Activated T-cell treated with anti-CD3 and anti-CD28 coated beads, Interleukin-2, amount 50 U/mL, for 48 hours (primary cell): Measurements from ENCODE around the gene RNLS.

Experiments used
- DNase-seq, 2 experiments: peaks; one replicate each; pipeline ENCODE4 v3.0.0-alpha.2; 2020

Gene RNLS

DNA sequence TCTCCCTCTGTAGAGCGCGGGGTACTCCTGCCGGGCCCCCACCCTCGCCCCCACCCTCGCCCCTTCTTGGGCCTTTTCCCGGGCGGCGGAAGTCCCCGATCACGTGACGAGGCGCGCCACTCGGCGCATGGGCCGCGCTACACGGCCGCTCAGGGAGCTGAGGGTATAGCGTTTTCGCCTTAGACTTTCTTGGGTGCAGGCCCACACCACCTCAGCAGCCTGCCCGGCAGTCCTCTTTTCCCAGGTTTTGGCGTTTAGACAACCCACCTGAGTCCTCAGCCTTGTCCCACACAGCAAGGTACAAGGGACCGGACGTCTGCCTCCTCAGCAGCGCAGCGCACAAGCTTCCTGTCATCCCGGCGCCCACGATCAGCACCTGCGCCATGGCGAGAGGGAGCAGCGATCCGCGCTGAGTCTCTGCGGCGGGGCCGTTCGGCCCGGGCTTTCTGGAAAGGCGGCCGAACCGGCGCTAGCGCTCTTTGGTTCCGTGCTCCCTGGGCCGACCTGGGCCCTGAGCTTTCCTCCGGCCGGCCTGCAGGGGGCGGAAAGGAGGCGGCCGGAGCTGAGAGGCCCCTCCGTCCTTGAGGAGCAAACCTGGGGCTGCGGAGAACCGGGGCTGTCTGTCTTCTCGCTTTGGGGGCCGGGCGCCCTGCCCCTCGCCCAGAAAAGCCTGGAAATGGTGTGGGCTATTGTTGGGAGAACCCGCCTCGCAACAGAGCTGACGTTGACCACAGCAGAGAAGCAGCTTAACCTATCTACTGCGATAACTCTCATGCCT lies at the start of gene RNLS:
Gene RNLS, minus strand, starts transcription at position 513 of the 778 bp plus-strand sequence.
- peak; percentile 80 to 84 for DNase-seq

DNA sequence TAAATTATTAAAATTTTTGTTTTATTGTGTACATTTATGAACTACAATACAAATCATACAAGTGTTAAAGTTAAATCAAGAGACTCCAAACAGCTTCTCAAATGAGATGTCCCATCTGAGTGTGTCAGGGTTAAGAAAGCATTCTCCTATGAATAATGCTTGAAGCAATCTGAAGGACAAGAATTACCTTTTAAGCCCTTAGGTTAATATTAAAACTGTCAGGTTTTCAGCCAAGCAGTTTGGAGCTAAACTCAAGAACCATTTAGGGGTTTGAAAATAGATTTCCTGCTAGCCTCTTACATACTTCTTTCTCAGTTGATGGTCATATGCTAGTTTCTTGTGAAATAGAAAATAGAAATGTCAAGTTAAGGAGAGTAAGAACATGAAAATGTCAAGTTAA lies 41.7 kb upstream of the RNLS start:
- no peak for DNase-seq

DNA sequence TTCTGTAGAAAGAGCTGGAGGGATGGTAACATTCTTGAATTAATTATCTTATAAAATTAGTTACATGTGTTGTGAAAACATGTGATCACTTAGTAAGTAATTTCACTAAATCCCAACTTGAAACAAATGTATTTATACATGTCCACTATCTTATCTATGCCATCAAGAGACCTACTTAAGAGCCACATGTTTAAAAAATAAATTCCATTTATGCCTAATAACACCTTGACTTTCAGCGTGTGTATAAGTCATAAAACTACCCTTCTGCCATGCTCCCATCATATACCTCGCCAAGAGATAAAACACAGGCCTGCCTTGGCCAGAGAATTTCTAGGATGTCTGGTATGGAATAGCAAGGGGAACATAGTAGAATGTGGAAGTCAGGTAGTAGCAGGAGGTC lies 40.7 kb upstream of the RNLS start:
- no peak for DNase-seq

DNA sequence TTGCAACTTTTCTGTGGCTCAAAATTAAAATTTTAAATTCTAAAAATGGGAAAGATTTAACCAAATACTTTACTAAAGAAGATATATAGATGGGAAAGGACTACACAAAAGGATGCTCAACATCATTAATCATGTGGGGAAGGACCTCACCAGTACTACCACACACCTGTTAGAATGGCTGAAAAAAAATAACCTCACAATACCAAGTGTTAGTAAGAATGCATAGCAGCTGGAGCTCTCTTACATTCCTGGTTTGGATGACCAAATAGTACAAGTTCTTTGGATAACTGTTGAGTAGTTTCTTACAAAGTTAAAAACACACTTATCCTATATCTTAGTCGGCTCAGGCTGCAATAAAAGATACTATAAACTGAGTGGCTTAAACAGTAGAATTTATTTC lies 37.3 kb upstream of the RNLS start:
- DNase-seq: no peak

DNA sequence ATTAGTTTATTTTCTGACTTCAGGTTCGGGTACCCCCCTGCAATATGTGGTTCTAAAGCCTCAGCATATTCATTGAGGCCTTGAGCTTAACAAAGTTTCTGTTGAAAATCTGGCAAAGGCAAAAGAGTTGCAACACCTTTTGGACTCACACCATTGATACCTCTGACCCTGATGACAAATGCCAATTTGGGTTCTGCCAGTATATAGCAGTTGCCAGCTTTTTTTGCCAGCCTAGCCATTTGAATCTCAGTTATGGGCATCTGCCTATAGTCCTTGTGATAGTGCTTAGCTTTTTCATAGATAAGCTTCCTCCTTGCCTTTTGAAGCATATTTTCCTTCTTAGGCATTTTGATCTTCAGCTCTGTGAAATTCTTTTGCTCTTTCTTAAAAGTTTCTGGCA lies 35.4 kb upstream of the RNLS start:
- DNase-seq: no peak

DNA sequence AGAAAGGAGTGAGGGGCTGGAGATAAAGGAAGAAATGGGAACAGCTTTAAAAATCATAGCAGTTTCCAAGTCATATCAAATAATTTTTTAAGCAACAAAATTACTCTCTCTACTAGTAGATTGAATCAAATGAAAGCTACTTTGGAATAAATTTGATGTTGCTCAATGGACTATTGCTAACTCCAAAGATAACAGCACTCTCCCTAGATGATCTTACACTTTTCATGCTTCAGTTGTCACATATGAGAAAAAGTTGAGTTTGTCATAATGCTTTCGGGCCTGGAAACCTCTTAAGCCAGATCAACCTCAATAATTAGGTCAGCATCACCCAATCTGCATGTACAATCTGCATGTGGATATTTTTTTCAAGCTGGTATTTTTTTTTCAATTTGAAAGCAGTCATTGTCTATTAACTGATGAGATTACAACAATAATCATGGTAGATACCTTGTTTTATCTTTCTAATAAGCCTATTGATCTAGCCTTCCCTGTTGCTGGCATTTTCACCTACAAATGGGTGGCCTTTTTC lies 34.7 kb upstream of the RNLS start:
- no peak for DNase-seq

DNA sequence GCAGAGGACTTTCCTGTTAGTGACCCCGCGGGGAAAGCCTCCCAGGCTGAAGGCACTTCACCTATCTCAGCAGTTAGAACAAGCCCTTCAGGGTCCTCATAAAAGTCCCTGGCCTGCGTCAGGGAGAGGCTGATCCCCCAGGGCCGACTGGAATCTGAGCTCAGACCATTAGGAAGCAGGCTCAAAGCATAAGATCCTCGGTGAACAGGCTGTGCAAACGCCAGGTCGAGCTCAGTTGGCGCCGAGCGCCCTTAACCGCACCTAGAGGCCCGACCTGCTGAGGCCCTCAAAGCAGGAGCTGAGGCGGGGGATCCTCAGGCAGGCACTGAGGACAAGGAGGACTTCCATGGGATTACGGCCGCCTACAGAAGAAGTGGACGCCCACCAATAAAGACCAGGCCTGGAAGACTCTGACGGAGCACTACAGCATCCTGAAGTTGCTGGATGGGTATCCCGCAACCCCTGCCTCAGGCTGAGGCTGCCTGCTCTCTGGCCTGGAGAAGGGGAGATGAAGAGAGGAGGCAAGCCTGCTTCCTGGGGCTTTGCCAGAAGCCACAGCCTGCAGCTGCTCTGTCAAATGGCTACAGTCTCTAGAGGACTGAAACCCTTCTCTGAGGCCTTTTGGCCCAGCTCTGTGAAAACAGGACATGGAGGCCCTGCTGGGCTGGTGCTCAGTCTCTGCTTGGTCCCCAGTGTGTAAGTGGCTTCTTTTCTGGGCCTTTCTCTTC lies 33.3 kb upstream of the RNLS start:
- no peak for DNase-seq

DNA sequence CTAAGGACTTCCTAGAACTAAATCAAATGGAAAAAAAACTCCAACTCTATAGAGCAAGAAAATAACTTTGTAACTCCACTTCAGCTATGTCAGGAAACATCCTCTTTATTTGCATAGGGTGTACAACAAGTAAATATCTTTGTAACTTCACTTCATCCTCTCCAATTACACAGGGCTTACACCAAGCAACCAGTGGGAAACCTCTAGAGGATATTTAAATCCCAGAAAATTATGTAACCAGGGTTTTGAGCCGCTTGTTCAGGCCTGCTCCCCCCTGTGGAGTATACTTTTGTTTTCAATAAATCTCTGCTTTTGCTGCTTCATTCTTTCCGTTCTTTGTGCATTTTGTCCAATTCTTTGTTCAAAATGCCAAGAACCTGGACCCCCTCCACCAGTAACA lies 25.7 kb upstream of the RNLS start:
- DNase-seq: no peak

DNA sequence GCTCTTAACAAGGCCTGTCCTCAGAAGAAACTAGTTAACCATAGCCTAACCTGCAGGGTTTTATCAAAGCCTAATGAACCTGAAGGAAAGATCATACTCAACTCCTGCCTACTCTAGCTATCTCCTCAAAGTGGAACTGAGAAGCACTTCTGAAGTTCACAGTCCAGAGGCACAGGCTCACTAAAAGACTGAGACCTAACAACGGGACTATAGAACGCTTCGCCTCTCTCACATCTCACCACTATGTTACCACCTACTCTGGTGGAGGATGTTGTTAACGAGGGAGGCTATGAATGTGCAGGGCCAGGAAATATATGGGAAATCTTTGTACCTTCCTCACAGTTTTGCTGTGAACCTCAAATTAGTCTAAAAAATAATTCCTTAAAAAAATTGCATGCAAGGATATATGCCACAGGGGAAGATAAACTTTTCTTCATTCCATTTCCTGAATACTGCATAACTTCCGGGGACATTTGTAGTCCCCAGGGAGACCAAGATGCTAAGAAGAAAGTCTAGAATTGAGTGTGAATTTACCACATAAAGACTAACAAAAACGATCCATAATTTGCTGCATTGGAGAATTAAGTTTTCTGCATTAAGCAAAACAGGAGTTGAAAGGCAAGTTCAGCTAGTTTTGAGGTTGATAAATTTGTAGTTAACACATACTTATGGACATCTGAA lies 25.1 kb upstream of the RNLS start:
- DNase-seq: no peak

DNA sequence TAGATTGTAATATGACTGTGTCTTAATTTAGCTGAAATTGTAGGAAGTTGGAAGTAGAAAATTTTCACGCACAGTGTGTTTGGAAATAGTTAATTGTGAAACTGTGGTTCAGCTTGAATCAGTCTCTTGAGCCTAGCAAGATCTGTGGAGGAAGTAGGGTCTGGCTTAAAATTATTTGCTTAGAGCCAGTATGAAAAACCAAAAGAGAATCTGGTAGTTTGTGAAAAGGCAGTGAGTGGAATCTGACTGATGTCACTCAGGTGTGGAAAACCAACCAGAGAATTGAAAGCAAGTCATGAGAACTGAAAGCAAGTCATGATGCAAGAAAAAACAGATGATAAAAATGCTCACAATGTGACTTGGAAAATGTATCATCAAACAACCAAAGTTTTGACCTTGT lies 14.9 kb upstream of the RNLS start:
- no peak for DNase-seq

DNA sequence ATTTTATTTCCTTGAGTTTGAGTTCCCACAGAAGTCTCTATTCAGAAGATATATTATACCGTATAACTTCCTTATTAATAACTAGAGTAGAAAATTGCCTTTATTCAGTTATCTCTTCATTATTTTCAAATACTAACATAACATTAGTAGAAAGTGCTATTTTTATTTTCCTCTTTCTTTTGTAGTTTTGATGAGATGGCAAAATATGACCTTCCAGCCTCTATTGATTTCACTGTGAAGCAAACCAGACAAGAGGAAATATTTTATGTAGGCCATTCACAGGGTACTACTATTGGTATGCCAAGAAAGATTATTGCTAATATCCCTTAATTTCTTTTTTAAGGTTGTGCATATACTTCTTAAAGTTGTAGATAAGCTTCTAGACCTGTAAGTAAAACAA lies 11.4 kb upstream of the RNLS start:
- no peak for DNase-seq

DNA sequence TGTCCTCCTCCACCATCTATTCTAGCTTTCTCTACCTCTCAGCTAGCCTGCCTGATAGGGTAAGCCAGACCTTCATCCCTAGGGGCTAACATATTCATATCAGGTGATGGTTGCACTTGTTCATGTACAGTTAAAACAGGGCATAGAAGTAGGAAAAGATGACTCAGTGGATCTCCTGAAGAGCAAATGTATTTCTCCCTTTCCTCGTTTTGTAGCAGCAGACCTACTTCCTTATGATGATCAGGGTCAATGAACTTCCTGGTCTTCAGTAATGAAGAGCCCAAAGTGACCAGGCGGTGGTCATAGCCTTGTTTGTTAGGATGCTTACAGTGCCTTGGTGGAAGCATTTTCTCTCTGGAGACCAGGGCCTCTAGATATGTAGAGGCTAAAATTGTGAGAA lies 9.8 kb upstream of the RNLS start:
- DNase-seq: no peak

DNA sequence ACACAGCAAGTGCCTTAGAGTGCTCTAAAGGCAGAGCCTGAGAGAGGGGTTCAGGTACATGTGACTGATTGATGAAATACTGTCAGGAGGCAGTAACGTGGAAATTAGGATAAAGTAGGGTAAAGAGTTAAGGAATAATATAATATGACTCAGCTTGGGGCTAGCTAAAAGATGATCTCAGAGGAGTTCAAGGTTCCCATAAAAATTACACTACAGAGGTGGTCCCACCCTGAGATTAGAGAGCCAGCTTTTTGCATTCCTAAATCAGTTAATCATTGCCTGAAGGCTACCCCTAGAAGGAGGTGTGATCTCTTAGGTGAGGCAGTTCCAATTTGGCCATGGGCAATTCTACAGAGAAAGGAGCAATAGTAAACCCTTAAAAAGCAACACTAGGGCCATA lies 9.3 kb upstream of the RNLS start:
- no peak for DNase-seq

DNA sequence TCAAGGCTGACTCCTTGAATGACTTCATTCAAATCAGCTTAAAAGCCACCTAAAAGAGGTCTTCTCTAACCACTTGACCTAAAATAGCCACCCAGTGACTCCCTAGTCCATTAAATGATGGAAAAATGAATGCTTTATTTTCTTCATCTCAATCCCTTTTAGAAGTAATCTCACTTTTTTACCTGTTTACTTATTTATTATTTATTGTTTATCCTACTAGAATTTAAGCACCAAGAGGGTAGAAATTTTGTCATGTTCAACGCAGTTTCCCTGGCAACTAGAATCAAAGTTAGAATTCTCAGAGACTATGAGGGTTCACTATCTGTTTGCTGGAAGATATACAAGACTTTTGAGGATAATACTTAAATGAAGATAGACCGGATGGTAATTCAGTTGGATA lies 3.3 kb upstream of the RNLS start, which contains the start of gene LIPJ:
Gene LIPJ, plus strand, starts transcription at position 301 of the 400 bp plus-strand sequence. CDS start 3,926 bp downstream, outside the sequence.
- no peak for DNase-seq

DNA sequence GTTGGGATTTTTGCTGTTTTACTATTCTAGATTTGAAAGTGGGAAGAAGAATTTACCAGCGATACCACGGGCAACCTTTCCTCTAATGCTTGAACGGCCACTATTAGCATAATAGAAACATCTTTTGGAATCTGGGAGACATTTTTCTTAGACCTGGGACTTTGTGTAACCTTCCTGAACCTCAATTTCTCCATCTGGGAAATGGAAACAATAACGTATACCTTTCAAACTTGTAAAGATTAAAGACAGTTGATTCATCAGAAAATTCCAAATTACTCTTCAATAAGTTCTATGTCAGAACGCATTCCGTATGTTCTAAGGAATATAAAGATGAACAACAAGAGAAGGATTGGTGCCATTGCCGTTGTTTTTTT lies 453 bp upstream of the RNLS start:
- DNase-seq: no peak

DNA sequence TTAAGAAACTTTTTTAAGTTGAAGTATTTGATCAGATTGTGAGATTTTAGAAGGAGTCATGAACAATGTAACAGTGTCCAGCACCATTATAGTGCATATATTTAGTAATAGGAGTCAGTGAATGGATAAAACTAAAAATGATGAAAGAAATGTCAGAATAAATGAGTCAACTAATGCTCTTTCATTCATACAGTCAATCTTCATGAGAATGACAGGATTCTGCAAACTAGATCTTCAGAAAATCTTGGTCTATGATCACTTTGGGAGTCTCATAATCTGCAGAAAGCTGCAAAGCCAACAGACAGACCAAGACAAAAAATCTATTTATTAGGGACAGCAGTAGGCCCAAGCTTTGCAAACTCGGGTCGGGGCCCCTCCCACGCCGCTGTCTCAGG lies 710 bp downstream of the RNLS start:
- DNase-seq: no peak

DNA sequence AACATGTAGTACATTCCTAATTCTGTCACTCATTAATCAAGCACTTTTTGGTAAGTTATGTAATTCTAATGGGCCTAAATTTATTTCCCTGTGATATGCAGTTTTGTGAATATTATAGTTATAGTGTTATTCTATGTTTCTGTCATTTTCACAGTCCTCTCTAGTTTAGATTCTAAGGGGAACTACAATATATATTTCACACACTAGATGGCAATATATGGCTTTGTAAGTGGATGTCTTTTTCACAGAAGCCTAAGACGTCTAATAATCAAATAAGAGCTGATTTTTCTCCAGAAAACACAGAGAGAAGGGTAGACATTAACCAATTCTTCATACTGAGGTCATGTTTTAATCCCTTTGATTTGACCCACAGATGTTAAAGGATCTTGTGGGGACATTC lies 18.0 kb downstream of the RNLS start:
- DNase-seq: no peak

DNA sequence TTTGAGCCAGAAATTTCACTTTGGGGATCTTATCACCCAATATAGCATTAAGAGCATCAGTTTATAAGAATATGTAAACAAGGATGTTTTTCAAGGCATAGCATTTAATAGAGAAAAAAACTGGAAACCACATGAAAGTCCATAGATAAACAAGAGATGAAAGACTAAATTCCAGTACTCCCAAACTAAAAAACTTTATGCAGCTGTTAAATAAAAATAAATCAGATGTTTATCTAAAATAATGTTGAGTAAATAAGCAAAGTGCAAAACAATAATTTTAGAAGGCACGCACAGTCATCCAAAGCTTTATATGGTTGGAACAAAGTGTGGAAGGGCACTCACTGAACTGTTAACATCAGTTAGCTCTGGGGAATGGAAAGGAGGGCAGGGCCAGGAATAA lies 21.0 kb downstream of the RNLS start:
- DNase-seq: no peak

DNA sequence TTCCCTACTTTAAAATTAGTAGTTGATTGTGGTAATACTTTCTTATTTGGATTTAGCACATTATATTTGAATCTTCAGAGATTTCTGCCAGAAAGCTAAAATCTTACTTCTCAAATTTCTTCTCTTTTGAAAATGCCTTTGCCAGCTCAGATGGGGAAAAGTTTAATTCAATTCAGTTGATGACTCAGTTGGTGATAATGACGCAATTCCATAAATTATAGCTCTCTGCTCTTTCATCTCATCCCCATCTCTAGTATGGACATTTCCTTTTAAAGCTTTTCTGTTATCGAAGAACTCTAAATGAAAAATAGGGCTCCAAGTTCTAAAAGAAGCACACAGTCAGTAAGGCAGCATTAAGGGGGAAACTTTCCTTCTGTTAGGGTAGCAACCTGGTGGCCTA lies 25.5 kb downstream of the RNLS start:
- no peak for DNase-seq

DNA sequence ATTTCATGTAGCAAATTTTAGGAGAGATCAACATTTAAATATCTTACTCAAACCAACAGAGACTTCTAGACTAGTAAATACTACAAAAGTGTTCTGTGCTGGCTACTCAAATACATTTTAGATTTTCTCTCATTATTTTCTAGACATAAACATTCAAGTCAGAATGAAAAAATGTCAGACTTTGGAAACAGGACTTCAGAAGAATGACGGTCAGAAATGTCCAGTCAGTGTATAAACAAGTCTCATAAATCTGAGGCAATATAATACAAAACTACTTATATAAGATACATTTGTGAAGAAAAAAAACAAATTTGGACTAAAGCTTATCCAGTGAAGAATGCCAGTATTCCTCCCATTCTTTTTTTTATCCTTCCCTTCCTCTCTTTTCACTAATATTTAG lies 25.9 kb downstream of the RNLS start:
- no peak for DNase-seq

DNA sequence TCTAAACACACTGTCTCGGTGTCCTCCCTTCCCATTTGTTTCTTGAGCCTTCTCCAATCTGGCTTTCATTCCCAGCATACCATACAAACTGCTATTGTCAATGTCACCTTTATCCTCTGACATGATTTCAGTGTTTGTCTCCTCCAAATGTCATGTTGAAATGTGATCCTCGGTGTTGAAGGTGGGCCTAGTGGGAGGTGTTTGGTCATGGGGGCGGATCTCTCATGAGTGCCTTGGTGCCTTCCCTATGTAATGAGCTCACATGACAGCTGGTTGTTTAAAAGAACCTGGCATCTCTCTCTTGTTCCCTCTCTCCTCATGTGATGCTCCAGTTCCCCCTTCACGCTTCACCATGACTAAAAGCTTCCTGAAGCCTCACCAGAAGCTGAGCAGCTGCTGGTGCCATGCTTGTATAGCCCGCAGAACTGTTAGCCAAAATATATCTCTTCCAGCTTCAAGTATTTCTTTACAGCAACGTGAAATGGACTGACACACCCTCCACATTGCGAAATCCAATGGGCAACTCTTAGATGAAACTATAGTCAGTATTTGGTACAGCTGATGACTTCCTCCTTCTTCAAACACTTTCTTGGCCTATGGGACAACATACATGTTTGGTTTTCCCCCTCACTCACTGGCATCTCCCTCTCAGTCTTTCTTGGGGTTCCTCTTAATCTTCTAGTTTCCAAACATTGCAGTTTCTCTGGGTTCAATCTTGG lies 27.8 kb downstream of the RNLS start:
- no peak for DNase-seq

DNA sequence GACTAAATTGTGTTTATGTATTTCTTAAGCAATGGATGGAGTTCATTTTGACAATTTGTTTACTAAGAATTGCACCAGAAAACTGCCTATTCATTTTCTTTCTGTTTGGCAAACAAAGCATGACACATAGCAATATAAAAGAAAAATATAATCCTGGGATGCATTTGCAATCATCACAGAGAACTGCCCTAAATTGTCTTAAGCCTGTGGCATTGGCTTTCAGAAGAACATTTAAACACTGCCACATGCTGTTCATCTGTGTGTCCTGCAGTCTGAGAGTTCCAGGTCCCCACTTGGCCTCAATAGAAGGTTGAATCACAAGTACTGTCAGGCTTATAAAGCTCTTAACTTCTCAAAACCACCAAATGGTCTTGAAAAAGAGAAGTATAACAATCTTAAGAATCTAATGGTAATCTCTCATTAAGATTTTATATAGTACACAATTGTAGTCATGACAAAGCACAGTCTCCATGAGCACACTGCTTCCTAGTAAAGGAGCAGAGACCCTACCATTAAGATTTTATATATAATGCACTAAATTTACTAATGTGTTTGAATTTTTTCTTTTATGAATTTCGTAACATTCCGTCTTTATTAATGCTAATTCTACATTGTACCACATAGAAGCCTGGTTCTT lies 29.9 kb downstream of the RNLS start:
- DNase-seq: peak in 1 of 2 experiments; percentile 30

DNA sequence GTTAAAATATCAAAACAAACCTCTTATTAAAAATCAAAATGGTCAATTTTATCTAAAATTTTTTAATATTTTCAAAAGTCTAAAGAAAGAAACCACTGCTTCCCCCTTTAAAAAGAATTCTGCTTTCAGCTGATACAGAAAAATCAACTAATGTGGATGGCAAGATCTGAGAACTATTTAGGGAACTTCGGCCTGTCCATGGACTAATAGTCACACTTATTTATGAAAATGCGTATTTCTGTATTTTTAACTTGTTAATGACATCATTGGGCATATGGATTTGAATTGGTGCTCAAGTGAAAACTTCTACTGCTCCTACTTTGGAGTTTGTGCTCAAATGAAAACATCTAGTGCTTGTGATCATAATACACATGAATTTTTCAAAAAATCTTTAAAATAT lies 31.9 kb downstream of the RNLS start:
- DNase-seq: no peak
